NOMO-1 treated with DMSO at 0.1 percent for 48 hours (cell line): ENCODE data around the gene TULP4.
"Not testable (repeated sequence)": the region's sequence is repeated elsewhere in the genome, so short reads cannot be mapped to it uniquely, and the experiment has no call there.

Source experiments
- DNase-seq: peaks from one replicate; lab custom pipeline; 2025; ENCODE audit not compliant: unreplicated experiment; lab: John Stamatoyannopoulos, UW

The TULP4 gene

GRCh38 chr6:158520975-158521374 is 208.7 kb downstream of the TULP4 start:
- not testable (repeated sequence) for DNase-seq

GRCh38 chr6:158521759-158522158 is 209.5 kb downstream of the TULP4 start:
- no peak for DNase-seq

DNA sequence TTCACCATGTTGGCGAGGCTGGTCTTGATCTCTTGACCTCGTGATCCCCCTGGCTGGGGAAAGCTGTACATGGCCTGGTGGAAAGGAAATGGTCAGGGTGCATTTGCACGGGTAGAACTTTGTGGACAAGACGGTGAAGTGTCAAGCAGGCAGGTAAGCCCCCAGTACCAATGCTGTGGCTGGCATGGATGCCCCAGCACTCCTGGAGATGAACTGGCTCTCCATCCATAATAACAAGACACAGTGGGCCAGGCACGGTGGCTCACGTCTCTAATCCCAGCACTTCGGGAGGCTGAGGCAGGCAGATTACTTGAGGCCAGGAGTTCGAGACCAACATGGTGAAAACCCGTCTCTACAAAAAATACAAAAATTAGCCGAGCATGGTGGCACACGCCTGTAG is 210.4 kb downstream of the TULP4 start:
- no peak for DNase-seq

- DNase-seq: no peak
Observed at GRCh38 chr6:158524311-158524710, 212.0 kb downstream of the TULP4 start.

- not testable (repeated sequence) for DNase-seq
Observed at GRCh38 chr6:158527858-158528257, 215.6 kb downstream of the TULP4 start.

DNA sequence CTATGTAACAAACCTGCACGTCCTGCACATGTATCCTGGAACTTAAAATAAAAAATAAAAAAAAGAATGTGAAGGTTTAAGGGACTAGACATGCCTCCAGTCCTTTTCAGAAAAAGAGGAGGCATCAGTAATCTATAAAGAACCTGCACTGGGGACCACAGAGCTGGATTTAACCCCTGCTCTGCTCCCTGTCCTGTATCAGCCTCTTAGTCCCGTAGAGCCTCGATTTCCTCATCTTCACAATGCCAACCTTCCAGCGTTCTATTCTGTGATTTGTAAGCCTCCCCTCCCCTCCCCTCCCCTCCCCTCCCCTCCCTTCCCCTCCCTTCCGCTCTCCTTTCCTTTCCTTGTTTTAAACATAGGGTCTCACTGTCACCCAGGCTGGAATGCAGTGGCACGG is 216.6 kb downstream of the TULP4 start:
- DNase-seq: no peak

GRCh38 chr6:158529629-158530028 is 217.4 kb downstream of the TULP4 start:
- DNase-seq: no peak

DNA sequence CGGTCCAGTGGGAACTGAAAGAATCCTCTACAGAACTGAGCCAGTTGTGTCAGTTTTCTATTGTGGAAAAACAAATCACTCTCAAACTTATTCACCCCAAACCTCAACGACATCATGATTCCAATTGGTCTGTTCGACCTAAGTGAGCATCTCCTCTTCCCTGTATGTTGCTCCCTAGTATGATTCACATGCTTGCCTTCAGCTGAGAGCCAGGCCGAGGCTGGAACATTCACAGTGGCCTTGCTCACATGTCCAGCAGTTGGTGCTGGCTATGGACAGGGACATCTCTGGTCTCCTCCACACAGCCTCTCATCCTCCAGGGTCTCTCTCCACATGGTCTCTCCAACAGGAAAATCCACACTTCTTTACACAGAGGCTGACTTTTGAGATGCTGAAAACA is 219.3 kb downstream of the TULP4 start:
- no peak for DNase-seq

DNA sequence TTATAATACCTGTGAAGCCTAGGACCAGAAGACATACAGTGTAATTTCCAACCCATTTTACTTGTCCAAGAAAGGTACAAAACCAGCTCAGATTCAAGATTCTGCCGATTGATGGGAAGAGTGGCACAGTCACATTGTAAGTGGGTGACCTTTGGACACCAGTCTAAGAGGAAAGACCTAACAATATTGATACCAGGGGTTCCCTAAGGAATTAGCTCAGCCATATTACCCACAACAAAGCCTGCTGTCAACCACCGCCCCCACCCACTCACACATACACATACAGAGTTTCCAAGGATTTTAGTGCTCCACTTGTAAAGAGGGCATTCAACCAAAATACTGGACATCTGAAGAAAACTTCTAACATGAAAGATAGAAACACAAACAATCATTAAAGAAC is 219.7 kb downstream of the TULP4 start:
- DNase-seq: no peak

DNA sequence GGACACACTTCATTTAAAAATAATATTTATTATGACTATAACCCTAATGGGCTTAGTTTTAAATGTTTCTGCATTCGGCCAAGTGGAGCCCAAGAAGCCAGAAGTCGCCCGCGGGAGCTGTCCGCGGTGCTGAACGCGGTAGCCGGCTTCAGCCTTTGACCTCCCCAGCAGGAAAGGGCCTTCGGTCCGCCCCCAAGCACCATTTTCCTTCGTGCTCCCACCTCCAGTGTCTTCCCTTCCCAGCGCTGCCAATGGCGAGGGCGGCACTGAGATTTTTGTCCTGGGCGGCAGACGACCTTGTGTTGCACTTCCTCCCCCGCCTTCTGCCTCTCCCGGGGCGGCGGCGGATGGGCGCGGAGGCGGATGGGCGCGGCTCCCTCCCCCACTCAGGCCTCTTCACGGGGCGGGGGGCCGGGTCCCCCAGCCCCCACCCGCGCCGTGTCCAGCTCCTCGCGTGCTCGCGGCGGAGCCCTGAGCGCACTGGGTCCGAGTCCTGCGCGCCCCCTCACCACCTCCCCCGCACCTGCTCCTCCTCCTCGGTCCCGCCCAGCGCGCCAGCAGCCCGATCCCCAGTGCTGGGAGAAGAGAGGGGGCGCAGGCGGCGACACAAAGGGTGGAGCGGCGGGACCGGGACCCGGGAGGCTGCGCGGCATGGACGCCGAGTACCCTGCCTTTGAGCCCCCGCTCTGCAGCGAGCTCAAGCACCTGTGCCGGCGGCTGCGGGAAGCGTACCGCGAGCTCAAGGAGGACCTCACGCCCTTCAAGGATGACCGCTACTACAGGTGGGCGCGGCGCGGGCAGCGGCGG is 224.0 kb downstream of the TULP4 start:
- DNase-seq: no peak

- DNase-seq: no peak
Observed at GRCh38 chr6:158536891-158537798, 224.9 kb downstream of the TULP4 start.

DNA sequence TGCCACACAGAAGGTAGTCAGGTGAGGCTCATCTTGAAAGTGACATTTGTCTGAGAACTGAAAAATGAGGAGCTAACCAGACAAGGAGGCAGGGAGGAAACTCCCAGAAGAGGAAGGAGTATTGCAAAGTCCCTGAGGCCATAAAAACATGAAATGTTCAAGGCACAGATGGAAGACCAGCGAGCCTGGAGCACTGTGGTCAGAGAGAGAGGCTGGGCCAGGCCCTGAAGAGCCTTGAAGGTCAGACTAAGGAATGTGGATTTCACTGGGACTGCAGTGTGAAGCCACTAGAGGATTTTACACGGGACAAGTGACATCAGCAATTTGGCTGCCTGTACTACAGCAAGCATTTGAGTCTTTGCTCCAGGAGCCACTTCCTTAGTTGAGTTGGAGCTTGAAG is 226.5 kb downstream of the TULP4 start:
- DNase-seq: no peak

DNA sequence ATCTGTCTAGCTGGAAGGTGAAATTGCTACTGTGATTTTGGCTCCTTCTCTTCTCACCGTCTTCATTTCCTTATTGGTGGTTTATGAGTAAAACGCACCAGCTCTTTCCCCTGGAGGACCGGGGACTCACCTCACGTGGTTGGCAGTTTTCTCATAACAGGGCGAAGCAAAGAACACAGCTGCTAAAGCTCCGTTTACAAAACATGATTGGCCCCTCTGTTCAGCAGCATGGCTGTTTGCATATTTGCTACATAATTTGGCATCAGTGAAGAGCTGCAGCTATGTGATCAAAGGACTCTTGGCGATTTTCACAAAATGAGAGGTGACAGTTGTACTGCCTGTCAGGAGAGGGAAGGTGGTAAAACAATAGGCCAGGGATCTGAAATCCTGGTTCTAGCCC is 227.1 kb downstream of the TULP4 start:
- DNase-seq: no peak

- no peak for DNase-seq
Observed at GRCh38 chr6:158539881-158540280, 227.6 kb downstream of the TULP4 start.

- no peak for DNase-seq
Observed at GRCh38 chr6:158543606-158544185, 231.4 kb downstream of the TULP4 start.

DNA sequence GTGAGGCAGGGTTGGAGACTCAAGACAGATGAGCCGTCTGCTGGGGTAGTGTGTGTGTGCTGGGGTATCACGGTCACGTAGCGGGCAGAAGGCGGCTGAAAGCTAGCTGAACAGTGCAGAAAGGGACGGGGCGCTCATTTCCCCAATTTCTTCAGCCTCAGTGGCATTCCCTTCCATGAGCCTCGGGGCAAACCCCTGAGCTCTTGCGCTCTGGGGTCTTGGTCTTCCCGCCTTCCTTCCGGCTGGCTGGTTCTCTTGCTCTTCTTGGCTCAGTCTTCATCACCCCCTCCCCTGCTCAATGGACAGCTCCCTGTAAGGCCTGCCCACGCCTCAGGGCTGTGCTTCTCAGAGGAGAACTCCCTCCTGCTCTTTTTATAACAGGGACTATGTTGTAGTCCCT is 232.2 kb downstream of the TULP4 start:
- DNase-seq: no peak

DNA sequence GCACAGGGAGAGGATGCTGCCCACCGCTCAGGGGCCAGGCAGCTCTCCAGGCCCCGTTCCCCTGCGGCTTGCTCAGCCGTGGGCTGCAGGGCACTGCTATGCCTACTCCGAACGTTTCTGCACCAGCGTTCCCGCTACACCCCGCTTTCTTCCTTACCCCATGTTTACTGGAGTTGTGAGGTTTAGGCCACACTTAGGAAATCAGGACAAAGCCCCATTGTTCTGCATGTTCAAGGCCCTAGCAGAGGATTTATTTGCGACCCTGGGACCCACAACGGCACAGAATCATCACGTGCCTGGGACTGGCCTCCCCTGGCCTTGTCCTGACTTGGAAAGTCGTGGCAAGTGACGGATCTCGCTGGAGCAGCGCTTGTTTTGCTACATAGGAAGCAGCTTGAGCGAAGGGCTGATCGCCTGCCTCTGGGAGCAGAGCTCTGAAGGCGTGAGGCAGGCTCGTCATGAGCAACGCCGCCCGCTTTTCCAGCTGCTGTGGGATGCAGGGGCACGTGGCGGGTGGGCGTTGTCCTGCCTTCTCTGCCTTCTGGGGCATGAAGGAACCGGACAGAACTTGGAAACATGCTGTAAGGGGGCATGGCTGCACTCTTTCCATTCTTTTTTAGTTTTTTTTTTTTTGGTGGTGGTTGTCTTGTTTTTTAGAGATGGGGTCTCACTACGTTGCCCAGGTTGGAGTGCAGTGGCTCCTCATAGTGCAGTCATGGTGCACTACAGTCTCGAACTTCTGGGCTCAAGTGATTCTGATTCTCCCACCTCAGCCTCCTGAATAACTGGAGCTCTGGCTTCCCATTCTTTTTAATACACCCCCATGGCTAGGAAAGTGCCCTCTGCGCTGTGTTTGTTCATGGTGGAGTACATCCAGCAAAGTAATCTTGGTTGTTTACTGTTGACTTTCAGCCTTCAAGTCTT is 233.0 kb downstream of the TULP4 start:
- DNase-seq: no peak

- no peak for DNase-seq
Observed at GRCh38 chr6:158548418-158549161, 236.3 kb downstream of the TULP4 start.

- DNase-seq: no peak
Observed at GRCh38 chr6:158552055-158552795, 240.0 kb downstream of the TULP4 start.
